NCI-H2081 treated with DMSO at 0.1 percent for 48 hours (cell line): ENCODE measurements around the gene ATP2B1.

ENCODE experiments used
- DNase-seq: peaks from one replicate; lab custom pipeline; 2025; lab: John Stamatoyannopoulos, UW

ATP2B1 gene

GRCh38 chr12:89589753-89590152 is 118.9 kb downstream of the ATP2B1 start:
- no peak for DNase-seq

- DNase-seq = no peak
Measured at GRCh38 chr12:89578499-89578898, 130.1 kb downstream of the ATP2B1 start.

GRCh38 chr12:89576572-89577220 is 131.9 kb downstream of the ATP2B1 start:
- DNase-seq = no peak

- no peak for DNase-seq
Measured at GRCh38 chr12:89575374-89575773, 133.3 kb downstream of the ATP2B1 start.

GRCh38 chr12:89574736-89575208 is 133.9 kb downstream of the ATP2B1 start:
- DNase-seq = no peak

GRCh38 chr12:89573051-89573810 is 135.4 kb downstream of the ATP2B1 start:
- DNase-seq = no peak

GRCh38 chr12:89571491-89572195 is 137.0 kb downstream of the ATP2B1 start:
- no peak for DNase-seq

GRCh38 chr12:89568484-89568883 is 140.2 kb downstream of the ATP2B1 start:
- DNase-seq = no peak

GRCh38 chr12:89567691-89568239 is 140.9 kb downstream of the ATP2B1 start:
- DNase-seq = no peak

GRCh38 chr12:89566615-89567014 is 142.0 kb downstream of the ATP2B1 start:
- DNase-seq = no peak

- no peak for DNase-seq
Measured at GRCh38 chr12:89565002-89565401, 143.6 kb downstream of the ATP2B1 start.

GRCh38 chr12:89559753-89560152 is 148.9 kb downstream of the ATP2B1 start:
- DNase-seq = no peak

- no peak for DNase-seq
Measured at GRCh38 chr12:89556976-89557375, 151.7 kb downstream of the ATP2B1 start.

- no peak for DNase-seq
Measured at GRCh38 chr12:89552376-89552775, 156.3 kb downstream of the ATP2B1 start.

GRCh38 chr12:89551747-89552146 is 156.9 kb downstream of the ATP2B1 start:
- no peak for DNase-seq

GRCh38 chr12:89547101-89547500 is 161.5 kb downstream of the ATP2B1 start:
- DNase-seq = no peak

- DNase-seq = no peak
Measured at GRCh38 chr12:89546151-89546550, 162.5 kb downstream of the ATP2B1 start.

- DNase-seq = no peak
Measured at GRCh38 chr12:89544681-89545184, 163.9 kb downstream of the ATP2B1 start.

- DNase-seq = no peak
Measured at GRCh38 chr12:89544022-89544421, 164.6 kb downstream of the ATP2B1 start.

- DNase-seq = no peak
Measured at GRCh38 chr12:89542912-89543592, 165.6 kb downstream of the ATP2B1 start.

GRCh38 chr12:89542236-89542635 is 166.4 kb downstream of the ATP2B1 start:
- DNase-seq = no peak

- DNase-seq = no peak
Measured at GRCh38 chr12:89540586-89540985, 168.1 kb downstream of the ATP2B1 start.
